HAP-1 (cell line): ENCODE data around the gene ALDH4A1.
"Not testable (repeated sequence)": the region's sequence is repeated elsewhere in the genome, so short reads cannot be mapped to it uniquely, and the experiment has no call there.

Experiments used
- DNase-seq, 2 experiments: peaks; one replicate each; pipeline ENCODE4 v3.0.0-alpha.2; 2016 to 2020; ENCODE audit warnings: low spot score in 2 of 2
- H3K27me3 ChIP-seq: fragments of 250-450 bp; sonication (Bioruptor Pico); 2 replicates; pipeline ENCODE4 v1.5.1; 2020; ENCODE audit warnings: low read depth, mild to moderate bottlenecking, moderate library complexity
- H3K36me3 ChIP-seq: fragments of 250-450 bp; sonication (Bioruptor Pico); replicated peaks from 2 replicates; pipeline ENCODE4 v1.5.1; 2020; ENCODE audit warnings: mild to moderate bottlenecking
- H3K4me1 ChIP-seq: fragments of 250-450 bp; sonication (Bioruptor Pico); 2 replicates; pipeline ENCODE4 v1.5.1; 2020; ENCODE audit warnings: mild to moderate bottlenecking
- H3K4me3 ChIP-seq: fragments of 250-450 bp; sonication (Bioruptor Pico); 2 replicates; pipeline ENCODE4 v1.5.1; 2020; ENCODE audit warnings: mild to moderate bottlenecking, moderate library complexity
- H3K9me3 ChIP-seq: fragments of 250-450 bp; sonication (Bioruptor Pico); 2 replicates; pipeline ENCODE4 v1.5.1; 2020; ENCODE audit warnings: mild to moderate bottlenecking, moderate library complexity
- in situ Hi-C: fragments of 300-500 bp; cut with MboI; formaldehyde crosslinking; loops from 3 replicates; pipeline ENCODE4 v1.14.3; 2020; ENCODE audit warnings: low sequenced_read_pairs, inconsistent platforms, mixed read lengths

ALDH4A1 gene

DNA sequence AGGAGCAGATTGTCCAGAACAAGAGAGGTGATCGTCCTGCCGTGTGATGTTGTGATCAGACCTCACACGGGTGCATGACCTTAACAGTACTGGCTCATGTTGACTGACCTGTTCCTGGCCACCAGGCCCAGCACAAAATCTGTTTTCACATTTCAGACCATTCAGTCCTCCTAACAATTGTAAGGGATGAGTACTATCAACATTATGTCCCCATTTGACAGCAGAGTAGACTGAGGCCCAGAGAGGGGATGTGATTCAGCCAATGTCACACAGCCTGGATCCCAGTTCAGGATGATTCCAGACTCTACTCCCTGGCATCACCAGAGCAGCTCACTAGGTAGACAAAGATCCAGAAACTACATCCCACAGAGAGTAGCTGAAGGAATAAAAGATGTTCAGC is 35.5 kb downstream of the ALDH4A1 start:
- Histone ChIP-seq H3K9me3 (no peaks in the 10 kb centered on the region), H3K36me3 (no peaks in the 10 kb centered on the region; the same call in 1 of the 2 replicates), H3K27me3 (peaks cover 13% of the 10 kb centered on the region; the same call in 1 of the 2 replicates), H3K4me1 (no peaks in the 10 kb centered on the region), H3K4me3 (no peak overlapping the region)
- in situ Hi-C loops, result no loop called here
- no peak for DNase-seq

- Histone ChIP-seq H3K27me3 (peaks cover 13% of the 10 kb centered on the region; the same call in 1 of the 2 replicates), H3K9me3 (no peaks in the 10 kb centered on the region), H3K4me1 (no peaks in the 10 kb centered on the region), H3K36me3 (no peaks in the 10 kb centered on the region), H3K4me3 (no peak overlapping the region)
- DNase-seq, result no peak
- in situ Hi-C loops, result no loop called here
Measured at GRCh38 chr1:18866314-18866713, 36.0 kb downstream of the ALDH4A1 start.

GRCh38 chr1:18865176-18865575 is 37.2 kb downstream of the ALDH4A1 start:
- H3K9me3 ChIP-seq, result no peaks in the 10 kb centered on the region
- no peak overlapping the region for H3K4me3 ChIP-seq
- no peak for DNase-seq
- H3K36me3 ChIP-seq, result no peaks in the 10 kb centered on the region
- in situ Hi-C loops, result no loop called here
- peaks cover 13% of the 10 kb centered on the region; the same call in 1 of the 2 replicates for H3K27me3 ChIP-seq
- H3K4me1 ChIP-seq, result no peaks in the 10 kb centered on the region

GRCh38 chr1:18861590-18861989 is 40.8 kb downstream of the ALDH4A1 start:
- DNase-seq, result no peak
- Histone ChIP-seq H3K4me3 (no peak overlapping the region), H3K36me3 (no peaks in the 10 kb centered on the region), H3K27me3 (peaks cover 13% of the 10 kb centered on the region; the same call in 1 of the 2 replicates), H3K9me3 (no peaks in the 10 kb centered on the region), H3K4me1 (no peaks in the 10 kb centered on the region)
- in situ Hi-C loops, result no loop called here

GRCh38 chr1:18861082-18861481 is 41.3 kb downstream of the ALDH4A1 start:
- Histone ChIP-seq H3K4me1 (no peaks in the 10 kb centered on the region), H3K27me3 (peaks cover 10% of the 10 kb centered on the region; the same call in 1 of the 2 replicates), H3K9me3 (no peaks in the 10 kb centered on the region), H3K4me3 (no peak overlapping the region), H3K36me3 (no peaks in the 10 kb centered on the region)
- in situ Hi-C loops, result no loop called here
- no peak for DNase-seq

DNA sequence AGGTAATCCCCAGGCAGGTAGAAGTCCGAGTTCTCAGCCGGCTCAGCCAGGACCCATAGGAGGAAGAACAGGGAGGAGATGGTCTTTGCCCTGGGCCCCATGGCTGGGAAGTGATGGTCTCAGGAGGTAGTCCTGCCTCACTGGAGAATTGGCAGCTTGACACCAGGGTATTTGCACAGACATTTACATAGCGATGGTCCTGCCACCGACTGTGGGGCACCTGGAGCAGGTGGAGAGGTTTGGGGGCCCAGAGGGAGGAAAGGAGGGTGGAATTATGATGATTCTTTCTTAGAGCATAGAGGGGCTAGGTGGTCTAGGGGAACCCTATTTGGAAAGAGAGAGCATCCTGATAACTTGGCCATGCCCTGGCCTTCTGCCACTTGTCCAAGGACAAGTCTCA is 42.8 kb downstream of the ALDH4A1 start, which contains the start of gene TAS1R2:
Gene TAS1R2, minus strand, starts transcription at position 101 of the 400 bp plus-strand sequence. Its CDS starts 0 bp downstream, at position 101.
- Histone ChIP-seq H3K4me3 (no peak within 1 kb of the TSS), H3K9me3 (no peaks in the 10 kb centered on the region), H3K4me1 (no peaks in the 10 kb centered on the region), H3K36me3 (no peaks in the 10 kb centered on the region), H3K27me3 (no peaks in the 10 kb centered on the region)
- in situ Hi-C loops, result no loop called here
- DNase-seq, result no peak

GRCh38 chr1:18858070-18858688 is 44.2 kb downstream of the ALDH4A1 start:
- H3K36me3 ChIP-seq, result no peaks in the 10 kb centered on the region
- DNase-seq, result no peak
- in situ Hi-C loops, result no loop called here

GRCh38 chr1:18856435-18856834 is 45.9 kb downstream of the ALDH4A1 start:
- Histone ChIP-seq H3K36me3 (no peaks in the 10 kb centered on the region), H3K9me3 (no peaks in the 10 kb centered on the region), H3K4me1 (no peaks in the 10 kb centered on the region), H3K4me3 (no peak overlapping the region), H3K27me3 (0 out of 2 replicates have a peak, but pooled peaks cover 6% of the 10 kb centered on the region)
- DNase-seq, result no peak
- in situ Hi-C loops, result no loop called here

More at GRCh38 chr1:18858070-18858688, 44.2 kb downstream of the ALDH4A1 start:
- Histone ChIP-seq H3K9me3 (no peaks in the 10 kb centered on the region), H3K27me3 (no peaks in the 10 kb centered on the region), H3K4me1 (no peaks in the 10 kb centered on the region), H3K4me3 (no peak overlapping the region)

GRCh38 chr1:18855573-18855972 is 46.8 kb downstream of the ALDH4A1 start:
- H3K27me3 ChIP-seq, result 0 out of 2 replicates have a peak, but pooled peaks cover 7% of the 10 kb centered on the region
- no peaks in the 10 kb centered on the region for H3K36me3 ChIP-seq
- DNase-seq, result no peak
- no peaks in the 10 kb centered on the region for H3K4me1 ChIP-seq
- no peak overlapping the region for H3K4me3 ChIP-seq
- H3K9me3 ChIP-seq, result no peaks in the 10 kb centered on the region
- in situ Hi-C loops, result no loop called here

DNA sequence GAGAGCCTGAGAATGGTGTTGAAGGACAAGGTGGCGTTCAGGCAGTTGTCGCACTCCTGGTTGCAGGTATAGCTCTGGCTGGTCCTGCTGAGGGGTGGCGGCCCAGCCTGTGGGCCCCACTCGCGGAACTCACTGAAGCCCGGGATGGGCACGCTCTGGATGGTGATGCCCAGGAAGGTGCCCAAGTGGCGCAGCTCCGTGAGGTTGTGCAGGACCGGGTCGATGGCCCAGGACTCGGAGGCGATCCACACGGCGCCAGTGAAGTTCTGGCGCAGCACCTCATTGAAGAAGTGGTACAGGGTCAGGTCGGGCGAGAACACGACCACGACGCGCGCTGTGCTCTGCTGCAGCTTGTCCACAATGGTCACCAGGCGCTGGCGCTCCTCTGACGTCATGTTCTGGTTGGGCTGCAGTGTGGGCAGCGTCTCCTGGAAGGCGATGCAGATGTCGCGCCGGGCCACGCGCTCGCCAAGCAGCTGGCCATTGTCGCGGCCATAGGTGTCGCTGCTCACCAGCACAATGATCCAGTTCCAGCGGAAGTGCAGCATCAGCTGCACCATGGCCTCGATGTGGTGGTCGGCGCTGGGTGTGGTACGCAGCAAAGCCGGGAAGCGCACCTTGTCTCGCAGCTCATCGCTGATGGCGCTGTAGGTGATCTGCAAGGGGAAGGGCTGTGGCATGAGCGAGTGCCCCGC is 47.9 kb downstream of the ALDH4A1 start:
- in situ Hi-C loops, result no loop called here

GRCh38 chr1:18852501-18852900 is 49.9 kb downstream of the ALDH4A1 start:
- H3K4me1 ChIP-seq, result no peaks in the 10 kb centered on the region
- H3K27me3 ChIP-seq, result peaks cover 9% of the 10 kb centered on the region; the same call in 1 of the 2 replicates
- DNase-seq, result no peak
- in situ Hi-C loops, result no loop called here
- 0 out of 2 replicates have a peak, but pooled peaks cover 2% of the 10 kb centered on the region for H3K9me3 ChIP-seq
- H3K4me3 ChIP-seq, result no peak overlapping the region
- H3K36me3 ChIP-seq, result no peaks in the 10 kb centered on the region

More for the DNA sequence above, 47.9 kb downstream of the ALDH4A1 start:
- Histone ChIP-seq H3K4me3 (no peak overlapping the region), H3K9me3 (no peaks in the 10 kb centered on the region), H3K27me3 (peaks cover 9% of the 10 kb centered on the region; the same call in 1 of the 2 replicates), H3K4me1 (no peaks in the 10 kb centered on the region), H3K36me3 (no peaks in the 10 kb centered on the region)
- no peak for DNase-seq

- no peaks in the 10 kb centered on the region for H3K4me1 ChIP-seq
- no peak overlapping the region for H3K4me3 ChIP-seq
- in situ Hi-C loops, result no loop called here
- H3K27me3 ChIP-seq, result peaks cover 9% of the 10 kb centered on the region; the same call in 1 of the 2 replicates
- 0 out of 2 replicates have a peak, but pooled peaks cover 2% of the 10 kb centered on the region for H3K9me3 ChIP-seq
- no peak for DNase-seq
- no peaks in the 10 kb centered on the region for H3K36me3 ChIP-seq
Measured at GRCh38 chr1:18849261-18849711, 53.1 kb downstream of the ALDH4A1 start.

GRCh38 chr1:18847723-18848122 is 54.6 kb downstream of the ALDH4A1 start:
- H3K4me1 ChIP-seq, in situ Hi-C loops, H3K36me3 ChIP-seq, H3K9me3 ChIP-seq, H3K4me3 ChIP-seq, DNase-seq: not testable (repeated sequence)
- peaks cover 11% of the 10 kb centered on the region for H3K27me3 ChIP-seq

- H3K4me1 ChIP-seq, result no peaks in the 10 kb centered on the region
- no peaks in the 10 kb centered on the region for H3K9me3 ChIP-seq
- no peaks in the 10 kb centered on the region for H3K36me3 ChIP-seq
- H3K4me3 ChIP-seq, result no peak overlapping the region
- in situ Hi-C loops, result no loop called here
- H3K27me3 ChIP-seq, result peaks cover 9% of the 10 kb centered on the region; the same call in 1 of the 2 replicates
- DNase-seq, result no peak
Measured at GRCh38 chr1:18840145-18840544, 62.2 kb downstream of the ALDH4A1 start.
